GM12891 (cell line): ENCODE measurements around the gene SPRR1B.
"Not testable (repeated sequence)": the region's sequence is repeated elsewhere in the genome, so short reads cannot be mapped to it uniquely, and the experiment has no call there.

Source experiments
- DNase-seq: peaks from one replicate; pipeline ENCODE4 v3.0.0; 2011; ENCODE audit warnings: low spot score; ENCODE audit not compliant: insufficient read length
- FAIRE-seq: peaks from 2 replicates; lab custom pipeline; 2011; peaks lifted over from hg19 to GRCh38; lab: Jason Lieb, UNC
- PAX5 ChIP-seq: IDR thresholded peaks from 2 replicates; pipeline ENCODE4 v1.6.1; 2011; ENCODE audit warnings: low read length, moderate library complexity, mild to moderate bottlenecking; ENCODE audit not compliant: insufficient read depth, severe bottlenecking
- POLR2A ChIP-seq: IDR thresholded peaks from 2 replicates; pipeline ENCODE4 v1.6.1; 2011; ENCODE audit warnings: low read depth, low read length, control low read depth
- POLR2AphosphoS5 ChIP-seq: IDR thresholded peaks from 2 replicates; pipeline ENCODE4 v1.6.1; 2011; ENCODE audit warnings: low read depth, low read length, control low read depth
- POU2F2 ChIP-seq: IDR thresholded peaks from 2 replicates; pipeline ENCODE4 v1.6.1; 2011; ENCODE audit warnings: low read depth, mild to moderate bottlenecking, control low read depth, low read length, moderate library complexity
- SPI1 ChIP-seq: IDR thresholded peaks from 2 replicates; pipeline ENCODE4 v1.6.1; 2011; ENCODE audit warnings: low read depth, low read length, control low read depth
- TAF1 ChIP-seq: IDR thresholded peaks from 2 replicates; pipeline ENCODE4 v1.6.1; 2011; ENCODE audit warnings: low read depth, low read length, control low read depth

The SPRR1B gene

DNA sequence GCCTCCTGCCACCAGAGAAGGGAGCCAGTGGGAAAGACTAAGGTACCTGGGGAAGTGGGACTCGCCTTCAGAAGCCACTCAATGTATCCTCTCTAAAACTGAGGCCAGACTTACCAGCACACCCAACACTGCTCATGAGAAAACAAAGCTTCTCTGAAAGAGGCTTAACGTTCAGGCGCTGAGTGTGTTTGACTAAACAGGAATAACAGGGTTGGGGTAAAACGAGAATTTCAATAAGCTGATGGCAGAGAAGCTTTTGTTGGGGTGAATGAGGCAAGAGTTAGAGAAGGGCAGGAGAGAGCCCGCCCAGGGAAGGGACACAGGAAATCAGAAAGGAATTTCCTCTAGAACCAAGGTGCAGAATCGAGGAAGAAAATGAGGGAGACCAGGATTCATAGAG lies 31.2 kb upstream of the SPRR1B start:
- DNase-seq (no peak), FAIRE-seq (no peak)

DNA sequence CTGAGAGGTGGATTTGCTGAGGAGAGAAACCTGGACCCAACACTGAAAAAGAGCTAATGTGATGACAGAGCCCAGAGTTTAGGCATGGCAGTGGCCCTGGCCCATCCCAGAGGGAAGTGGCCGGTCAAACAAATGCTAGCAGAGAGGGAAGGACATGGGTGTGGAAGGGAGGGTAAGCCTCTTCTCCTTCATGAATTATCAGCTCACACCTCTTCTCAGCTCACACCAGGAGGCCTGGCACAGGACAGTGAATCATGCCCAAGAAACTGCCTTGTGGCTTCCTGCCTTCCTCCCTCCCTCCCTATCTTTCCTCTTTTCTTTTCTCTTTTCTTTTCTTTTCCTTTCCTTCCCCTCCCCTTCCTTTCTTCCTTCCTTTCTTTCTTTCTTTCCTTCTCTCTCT lies 30.7 kb upstream of the SPRR1B start:
- no peak for DNase-seq
- FAIRE-seq, result no peak
- TF ChIP-seq SPI1 (no peak), POLR2AphosphoS5 (no peak), PAX5 (no peak), POLR2A (no peak), POU2F2 (no peak), TAF1 (no peak)

More for the DNA sequence above, 31.2 kb upstream of the SPRR1B start:
- no peak for TF ChIP-seq PAX5
- no peak for TF ChIP-seq POLR2A
- no peak for TF ChIP-seq POLR2AphosphoS5
- TF ChIP-seq TAF1, result no peak
- TF ChIP-seq POU2F2, result no peak
- no peak for TF ChIP-seq SPI1

DNA sequence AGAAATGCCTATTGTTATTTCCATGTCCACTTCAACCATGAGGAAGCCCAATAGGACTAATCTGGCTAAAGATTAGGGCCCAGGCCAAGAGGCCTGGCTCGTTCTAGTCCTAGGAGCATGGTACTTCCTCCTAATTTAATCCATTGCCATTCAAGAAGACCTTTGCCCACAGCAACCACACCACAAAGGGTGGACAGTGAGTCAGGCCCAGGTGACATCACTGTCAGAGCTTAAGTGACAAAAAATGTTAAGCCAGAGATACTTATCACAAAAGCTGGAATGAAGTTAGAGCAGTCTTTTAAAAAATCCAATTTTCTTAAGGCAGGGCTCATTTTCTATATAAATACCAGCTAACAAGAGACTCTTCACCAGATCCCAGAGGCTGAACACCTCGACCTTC lies 29.6 kb upstream of the SPRR1B start, which contains the start of gene SPRR3:
SPRR3 (plus strand) TSS at position 368 of the 400 bp plus-strand sequence. CDS start 1,272 bp downstream, outside the sequence.
- no peak for DNase-seq
- no peak for FAIRE-seq
- TF ChIP-seq POLR2AphosphoS5 (no peak), TAF1 (no peak), PAX5 (no peak), POLR2A (no peak), SPI1 (no peak), POU2F2 (no peak)

DNA sequence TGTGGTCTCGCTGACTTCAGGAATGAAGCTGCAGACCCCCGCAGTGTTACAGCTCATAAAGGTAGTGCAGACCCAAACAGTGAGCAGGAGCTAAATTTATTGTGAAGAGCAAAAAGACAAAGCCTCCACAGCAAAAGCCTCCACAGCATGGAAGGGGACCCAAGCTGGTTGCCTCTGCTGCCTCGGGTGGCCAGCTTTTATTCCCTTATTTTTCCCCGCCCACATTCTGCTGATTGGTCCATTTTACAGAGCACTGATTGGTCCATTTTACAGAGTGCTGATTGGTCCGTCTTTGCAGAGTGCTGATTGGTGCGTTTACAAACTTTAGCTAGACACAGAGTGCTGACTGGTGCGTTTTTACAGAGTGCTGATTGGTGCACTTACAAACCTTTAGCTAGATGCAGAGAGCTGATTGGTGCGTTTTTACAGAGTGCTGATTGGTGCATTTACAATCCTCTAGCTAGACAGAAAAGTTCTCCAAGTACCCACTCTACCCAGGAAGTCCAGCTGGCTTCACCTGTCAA lies 19.7 kb upstream of the SPRR1B start:
- not testable (repeated sequence) for FAIRE-seq, DNase-seq

DNA sequence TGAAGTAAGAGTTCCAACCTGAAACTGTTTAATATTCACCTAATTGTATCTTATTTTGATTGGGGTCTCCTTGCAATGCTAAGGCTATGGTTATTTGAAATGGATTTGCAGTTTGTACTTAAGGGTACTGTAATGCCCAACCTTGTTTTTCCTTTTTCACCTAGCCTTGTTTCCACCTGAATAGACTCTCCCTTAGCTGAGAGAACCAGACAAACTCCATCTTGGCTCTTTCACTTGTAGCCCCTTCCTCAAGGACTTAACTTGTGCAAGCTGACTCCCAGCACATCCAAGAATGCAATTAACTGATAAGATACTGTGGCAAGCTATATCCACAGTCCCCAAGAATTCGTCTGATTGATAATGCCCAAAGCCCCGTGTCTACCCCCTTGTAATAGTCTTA lies 9.2 kb upstream of the SPRR1B start:
- FAIRE-seq, DNase-seq: not testable (repeated sequence)

DNA sequence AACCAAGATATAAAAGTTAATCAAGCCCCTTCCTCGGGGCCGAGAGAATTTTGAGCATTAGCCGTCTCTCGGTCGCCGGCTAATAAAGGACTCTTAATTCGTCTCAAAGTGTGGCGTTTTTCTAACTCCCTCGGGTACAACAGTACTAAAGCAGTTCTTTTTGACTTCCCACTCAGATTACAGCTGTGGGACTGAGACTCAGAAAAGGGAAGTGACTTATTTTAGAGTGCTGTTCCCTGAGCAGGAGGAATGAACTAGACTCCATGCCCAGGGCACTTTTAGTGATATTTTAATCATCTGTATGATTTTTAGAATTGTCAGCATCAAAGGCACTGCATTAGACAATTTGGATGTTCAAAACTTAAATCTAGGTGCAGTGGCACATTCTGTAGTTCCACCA lies 8.7 kb upstream of the SPRR1B start:
- peak; percentile 64 for TF ChIP-seq SPI1
- DNase-seq, FAIRE-seq: not testable (repeated sequence)

DNA sequence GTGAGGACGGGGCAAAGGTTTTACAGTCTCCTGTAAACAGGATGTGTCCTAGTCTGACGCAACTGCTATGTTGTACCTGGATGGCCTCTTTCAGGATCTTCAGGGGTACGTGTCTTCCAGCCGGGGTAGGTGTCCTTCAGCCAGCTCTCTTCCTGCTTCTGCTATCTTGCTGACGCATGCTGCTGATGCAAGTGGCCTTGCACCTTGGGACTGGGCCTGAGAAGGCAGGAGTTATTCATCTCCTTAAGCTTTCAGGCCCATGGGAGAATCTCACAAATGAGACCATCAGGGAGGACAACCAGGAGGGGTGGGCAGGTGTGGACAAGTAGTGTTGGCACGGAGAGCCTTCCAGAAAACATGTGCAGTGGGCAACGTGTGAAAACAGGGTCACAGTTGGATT lies 7.9 kb upstream of the SPRR1B start:
- TF ChIP-seq POLR2AphosphoS5 (no peak), POU2F2 (no peak), PAX5 (no peak), SPI1 (no peak), TAF1 (no peak), POLR2A (no peak)
- FAIRE-seq, result no peak
- no peak for DNase-seq

DNA sequence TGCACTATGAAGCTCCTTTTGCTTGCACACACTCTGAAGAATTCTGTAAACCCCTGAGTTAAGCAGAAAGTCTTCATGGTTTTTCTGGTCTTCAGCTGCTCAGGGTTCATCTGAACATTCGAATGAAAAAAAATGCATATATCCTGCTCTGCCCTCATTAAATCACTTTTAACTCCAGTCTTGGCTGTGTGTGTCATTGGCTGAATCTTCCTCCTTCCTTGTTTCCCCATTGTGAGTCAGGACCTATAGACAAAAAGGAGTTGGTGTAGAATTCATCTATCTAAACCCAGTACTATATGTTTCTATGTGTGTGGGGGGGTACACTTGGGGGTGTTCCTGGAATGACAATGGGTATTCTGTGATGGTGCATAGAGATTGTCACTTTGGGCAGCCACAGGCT lies 6.6 kb upstream of the SPRR1B start:
- no peak for FAIRE-seq
- no peak for TF ChIP-seq TAF1
- no peak for TF ChIP-seq SPI1
- no peak for DNase-seq

DNA sequence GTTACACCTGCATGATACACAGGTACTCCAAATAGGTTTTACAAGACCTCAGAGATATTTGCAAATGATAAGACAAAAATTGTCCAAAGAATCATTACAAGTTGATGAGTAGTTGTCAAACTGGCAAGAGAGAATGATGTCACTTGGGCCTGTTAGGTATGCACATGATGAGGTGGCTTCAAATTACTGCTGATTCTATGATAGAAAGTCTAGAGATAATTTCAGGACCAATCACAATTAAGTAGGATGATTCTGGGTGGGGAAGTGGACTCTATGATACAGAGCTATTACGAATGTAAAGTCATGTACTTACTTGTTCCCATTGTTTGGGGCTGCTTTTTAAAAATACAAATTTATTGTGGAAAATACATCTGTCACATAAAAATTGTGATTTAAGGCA lies 5.2 kb upstream of the SPRR1B start:
- FAIRE-seq (no peak), DNase-seq (no peak)
- TF ChIP-seq POLR2AphosphoS5 (no peak), SPI1 (no peak), PAX5 (no peak), TAF1 (no peak), POU2F2 (no peak), POLR2A (no peak)

DNA sequence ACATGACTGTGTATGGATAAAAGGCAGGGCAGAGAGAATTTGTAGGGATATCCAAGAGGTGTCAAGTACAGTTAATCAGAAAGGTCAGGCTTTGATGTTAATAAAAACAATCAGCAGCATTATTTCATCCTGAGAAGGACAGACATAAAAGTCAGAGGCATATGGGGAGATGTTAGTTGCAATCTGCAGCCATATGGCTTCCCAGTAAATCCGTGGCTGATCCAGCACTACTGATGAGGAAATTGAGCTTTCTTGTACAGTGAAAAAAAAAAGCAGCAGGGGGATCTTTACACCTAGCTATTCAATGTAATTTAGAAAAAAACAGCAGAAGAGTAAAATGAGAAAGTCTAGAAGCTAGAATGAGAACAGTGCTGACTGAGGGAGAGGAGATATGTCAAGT lies 2.2 kb upstream of the SPRR1B start:
- TF ChIP-seq POU2F2 (no peak), SPI1 (no peak), TAF1 (no peak), POLR2AphosphoS5 (no peak), POLR2A (no peak), PAX5 (no peak)
- FAIRE-seq (no peak), DNase-seq (no peak)

DNA sequence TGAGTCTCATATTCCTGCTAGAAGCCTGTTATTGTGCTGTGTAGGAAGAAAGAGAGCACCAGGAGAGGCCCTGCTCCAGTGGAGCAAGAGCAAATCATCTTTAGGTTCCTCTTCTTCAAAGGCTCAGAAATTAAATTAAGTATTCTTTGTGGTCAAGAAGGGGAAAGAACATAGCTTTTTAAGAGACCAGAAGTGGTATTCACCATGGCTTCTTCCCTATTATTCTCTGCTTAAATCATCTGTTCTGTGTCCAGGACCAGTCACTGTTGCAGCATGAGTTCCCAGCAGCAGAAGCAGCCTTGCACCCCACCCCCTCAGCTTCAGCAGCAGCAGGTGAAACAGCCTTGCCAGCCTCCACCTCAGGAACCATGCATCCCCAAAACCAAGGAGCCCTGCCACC lies 1.1 kb downstream of the SPRR1B start:
- DNase-seq (no peak), FAIRE-seq (no peak)
- TF ChIP-seq PAX5 (no peak), POLR2A (no peak), TAF1 (no peak), SPI1 (no peak), POU2F2 (no peak)
